NCI-H2107 treated with DMSO at 0.1 percent for 48 hours (cell line): ENCODE data around the gene PCDHGB5.

ENCODE experiments used
- DNase-seq: peaks from one replicate; lab custom pipeline; 2025; ENCODE audit not compliant: unreplicated experiment; lab: John Stamatoyannopoulos, UW

PCDHGB5 gene

DNA sequence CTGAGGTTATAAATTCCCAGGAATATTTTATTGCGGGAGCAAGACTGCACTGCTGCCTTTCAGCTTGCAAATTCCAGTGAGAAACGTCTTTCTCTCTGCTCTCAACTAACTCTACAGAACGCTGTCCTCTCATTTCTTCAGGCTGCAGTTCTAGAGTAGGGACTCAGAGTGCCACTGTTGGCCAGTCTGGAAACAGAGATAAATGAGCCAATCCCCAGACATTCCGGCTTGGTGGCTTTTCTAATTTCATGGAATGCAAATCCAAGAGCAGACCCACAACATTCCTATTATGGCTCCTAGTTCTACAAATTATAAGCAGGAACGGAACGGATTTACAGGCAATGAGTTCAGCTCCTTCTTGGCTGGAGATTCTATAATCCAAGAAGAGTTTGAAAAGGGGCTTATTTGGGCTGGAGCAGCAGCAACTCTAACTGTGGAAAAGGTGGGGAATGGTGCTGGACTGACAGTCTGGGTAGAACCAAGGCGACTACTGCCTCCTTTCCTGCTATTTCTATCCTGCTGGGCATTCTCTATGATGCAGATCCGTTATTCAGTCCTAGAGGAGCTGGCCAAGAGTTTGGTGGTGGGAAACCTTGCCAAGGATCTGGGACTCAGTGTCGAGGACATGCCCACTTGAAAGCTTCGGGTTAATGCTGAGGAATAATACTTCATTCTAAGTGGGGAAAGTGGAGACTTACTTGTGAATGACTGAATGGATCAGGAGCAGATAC, 41.8 kb downstream of the PCDHGB5 start:
- no peak for DNase-seq

DNA sequence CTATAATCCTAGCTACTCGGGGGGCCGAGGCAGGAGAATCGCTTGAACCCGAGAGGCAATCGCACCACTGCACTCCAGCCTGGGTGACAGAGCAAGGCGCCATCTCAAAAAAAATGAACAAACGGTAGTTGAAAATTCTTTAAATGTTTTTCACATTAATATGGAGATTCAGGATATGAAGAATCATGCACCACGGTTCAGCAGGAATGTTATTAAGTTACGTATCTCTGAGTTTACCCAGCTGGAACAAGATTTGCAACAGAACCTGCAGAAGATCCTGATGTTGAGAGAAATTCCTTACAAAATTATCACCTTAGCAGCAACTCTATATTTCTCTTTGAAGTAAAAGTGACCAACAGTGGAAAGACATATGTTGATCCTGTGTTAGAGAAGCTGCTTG, 42.6 kb downstream of the PCDHGB5 start:
- DNase-seq, result no peak

DNA sequence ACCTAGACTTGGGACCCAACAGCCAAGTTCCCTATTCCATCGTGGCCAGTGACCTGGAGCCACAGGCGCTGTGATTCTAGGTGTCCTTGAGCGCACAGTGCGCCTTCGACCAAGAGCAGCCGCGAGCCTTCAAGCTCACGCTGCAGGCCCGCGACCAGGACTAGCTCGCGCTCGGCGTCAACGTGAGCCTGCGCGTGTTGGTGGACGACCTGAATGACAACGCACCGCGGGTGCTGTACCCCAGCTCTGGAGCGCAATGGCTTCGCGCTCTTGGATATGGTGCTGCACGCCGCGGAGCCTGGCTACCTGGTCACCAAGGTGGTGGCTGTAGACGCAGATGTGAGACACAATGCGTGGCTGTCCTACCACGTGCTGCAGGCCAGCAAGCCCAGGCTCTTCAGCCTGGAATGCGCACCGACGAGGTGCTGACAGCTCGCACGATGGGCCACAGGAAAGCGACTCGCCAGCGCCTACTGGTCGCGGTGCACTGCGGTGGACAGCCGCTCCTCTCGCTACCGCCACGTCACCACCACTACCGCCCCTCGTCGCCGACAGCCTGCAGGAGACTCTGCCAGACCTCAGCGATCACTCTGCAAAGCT, 43.9 kb downstream of the PCDHGB5 start:
- DNase-seq, result no peak
